Measurements from ENCODE around the gene TIMM44.

DNA sequence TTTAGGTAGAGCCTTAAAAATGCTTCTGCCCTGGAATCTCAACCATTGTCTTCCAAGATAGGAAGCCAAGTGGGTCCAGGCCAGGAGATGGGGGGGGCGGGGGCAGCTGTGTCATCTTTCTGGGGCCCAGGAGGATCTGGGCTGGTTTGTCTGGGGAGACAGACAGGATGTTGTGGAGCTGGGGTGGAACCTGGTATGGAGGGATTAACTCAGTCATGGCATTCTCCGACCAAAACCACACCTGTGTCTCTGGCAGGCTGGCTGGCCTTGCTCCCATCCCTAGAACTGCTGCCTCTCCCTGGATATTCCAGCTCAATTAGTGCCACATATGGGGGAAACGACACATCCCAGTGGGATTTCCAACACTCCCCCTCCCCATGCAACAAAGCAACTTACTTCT, 42.5 kb downstream of the TIMM44 start:
- TF ChIP-seq POLR2A (IDR thresholded peaks at IDR 0.05; ENCODE audit: low read length) (no peak), GATA1 (IDR thresholded peaks at IDR 0.05; ENCODE audit: low read depth, low read length) (no peak)
